ENCODE measurements around the gene DENND4A.

The DENND4A gene

GRCh38 chr15:65730549-65731172, 61.4 kb downstream of the DENND4A start:
- H3K27me3 Mint-ChIP-seq = no peaks in the 10 kb centered on the region
- no peak for DNase-seq
- ATAC-seq = no peak
- peaks cover 2% of the 10 kb centered on the region for H3K4me1 Mint-ChIP-seq
- no peak overlapping the region for H3K4me3 Mint-ChIP-seq
- H3K27ac Mint-ChIP-seq = no peak overlapping the region
- H3K36me3 Mint-ChIP-seq (ENCODE audit: low read depth) = peaks cover 41% of the 10 kb centered on the region
- no peaks in the 10 kb centered on the region for H3K9me3 Mint-ChIP-seq

- Mint-ChIP-seq H3K4me3 (no peak overlapping the region), H3K27me3 (no peaks in the 10 kb centered on the region), H3K27ac (no peak overlapping the region), H3K36me3 (ENCODE audit: low read depth) (peaks cover 40% of the 10 kb centered on the region), H3K4me1 (no peaks in the 10 kb centered on the region), H3K9me3 (no peaks in the 10 kb centered on the region)
- DNase-seq (no peak), ATAC-seq (no peak)
Measured at GRCh38 chr15:65724464-65725215, 67.5 kb downstream of the DENND4A start.

GRCh38 chr15:65723876-65724275, 68.2 kb downstream of the DENND4A start:
- Mint-ChIP-seq H3K27me3 (no peaks in the 10 kb centered on the region), H3K4me3 (no peak overlapping the region), H3K36me3 (ENCODE audit: low read depth) (peaks cover 41% of the 10 kb centered on the region), H3K9me3 (no peaks in the 10 kb centered on the region), H3K27ac (no peak overlapping the region), H3K4me1 (no peaks in the 10 kb centered on the region)
- DNase-seq (no peak), ATAC-seq (no peak)

- H3K9me3 Mint-ChIP-seq = no peaks in the 10 kb centered on the region
- no peak for ATAC-seq
Measured at GRCh38 chr15:65722191-65722590, 69.9 kb downstream of the DENND4A start.

GRCh38 chr15:65712415-65712814, 79.7 kb downstream of the DENND4A start:
- Mint-ChIP-seq H3K4me1 (no peaks in the 10 kb centered on the region), H3K9me3 (no peaks in the 10 kb centered on the region), H3K4me3 (no peak overlapping the region), H3K27me3 (no peaks in the 10 kb centered on the region), H3K27ac (peak overlapping the region; percentile 16), H3K36me3 (ENCODE audit: low read depth) (peaks cover 46% of the 10 kb centered on the region)
- ATAC-seq (no peak), DNase-seq (no peak)

More at GRCh38 chr15:65722191-65722590, 69.9 kb downstream of the DENND4A start:
- Mint-ChIP-seq H3K36me3 (ENCODE audit: low read depth) (peaks cover 48% of the 10 kb centered on the region), H3K27ac (no peak overlapping the region), H3K4me3 (no peak overlapping the region), H3K27me3 (no peaks in the 10 kb centered on the region), H3K4me1 (no peaks in the 10 kb centered on the region)
- DNase-seq = no peak

- H3K4me3 Mint-ChIP-seq = no peak overlapping the region
Measured at GRCh38 chr15:65695081-65695480, 97.0 kb downstream of the DENND4A start.

GRCh38 chr15:65690778-65691177, 101.3 kb downstream of the DENND4A start:
- Mint-ChIP-seq H3K27ac (no peak overlapping the region), H3K27me3 (no peaks in the 10 kb centered on the region), H3K4me3 (no peak overlapping the region), H3K36me3 (ENCODE audit: low read depth) (peaks cover 78% of the 10 kb centered on the region), H3K4me1 (peaks cover 10% of the 10 kb centered on the region), H3K9me3 (no peaks in the 10 kb centered on the region)
- DNase-seq = no peak
- no peak for ATAC-seq

More at GRCh38 chr15:65695081-65695480, 97.0 kb downstream of the DENND4A start:
- no peak for ATAC-seq
- peaks cover 58% of the 10 kb centered on the region for H3K36me3 Mint-ChIP-seq (ENCODE audit: low read depth)
- H3K27ac Mint-ChIP-seq = no peak overlapping the region
- H3K9me3 Mint-ChIP-seq = no peaks in the 10 kb centered on the region
- no peaks in the 10 kb centered on the region for H3K4me1 Mint-ChIP-seq
- no peak for DNase-seq
- no peaks in the 10 kb centered on the region for H3K27me3 Mint-ChIP-seq

- Mint-ChIP-seq H3K9me3 (no peaks in the 10 kb centered on the region), H3K36me3 (ENCODE audit: low read depth) (peaks cover 82% of the 10 kb centered on the region), H3K4me3 (no peak overlapping the region), H3K4me1 (peaks cover 10% of the 10 kb centered on the region), H3K27me3 (no peaks in the 10 kb centered on the region), H3K27ac (no peak overlapping the region)
- ATAC-seq (no peak), DNase-seq (no peak)
Measured at GRCh38 chr15:65690173-65690572, 101.9 kb downstream of the DENND4A start.

- H3K4me3 Mint-ChIP-seq = no peak overlapping the region
- peaks cover 77% of the 10 kb centered on the region for H3K36me3 Mint-ChIP-seq (ENCODE audit: low read depth)
- no peaks in the 10 kb centered on the region for H3K27me3 Mint-ChIP-seq
- ATAC-seq (no peak), DNase-seq (no peak)
- no peak overlapping the region for H3K27ac Mint-ChIP-seq
- no peaks in the 10 kb centered on the region for H3K9me3 Mint-ChIP-seq
- peaks cover 14% of the 10 kb centered on the region for H3K4me1 Mint-ChIP-seq
Measured at GRCh38 chr15:65688462-65688861, 103.6 kb downstream of the DENND4A start.

GRCh38 chr15:65682404-65682911, 109.6 kb downstream of the DENND4A start:
- Mint-ChIP-seq H3K4me1 (peaks cover 13% of the 10 kb centered on the region), H3K4me3 (no peak overlapping the region), H3K36me3 (ENCODE audit: low read depth) (peaks cover 33% of the 10 kb centered on the region), H3K9me3 (no peaks in the 10 kb centered on the region), H3K27ac (no peak overlapping the region), H3K27me3 (no peaks in the 10 kb centered on the region)
- no peak for ATAC-seq
- no peak for DNase-seq

- Mint-ChIP-seq H3K36me3 (ENCODE audit: low read depth) (peaks cover 18% of the 10 kb centered on the region), H3K4me3 (no peak overlapping the region), H3K27me3 (no peaks in the 10 kb centered on the region), H3K9me3 (no peaks in the 10 kb centered on the region), H3K27ac (no peak overlapping the region), H3K4me1 (peaks cover 13% of the 10 kb centered on the region)
- ATAC-seq (no peak), DNase-seq (no peak)
Measured at GRCh38 chr15:65680544-65680943, 111.5 kb downstream of the DENND4A start.

- DNase-seq (no peak), ATAC-seq (no peak)
- Mint-ChIP-seq H3K4me1 (no peaks in the 10 kb centered on the region), H3K4me3 (no peak overlapping the region), H3K27ac (no peak overlapping the region), H3K9me3 (no peaks in the 10 kb centered on the region), H3K27me3 (no peaks in the 10 kb centered on the region), H3K36me3 (ENCODE audit: low read depth) (peaks cover 21% of the 10 kb centered on the region)
Measured at GRCh38 chr15:65676123-65676522, 116.0 kb downstream of the DENND4A start.

GRCh38 chr15:65675551-65675950, 116.5 kb downstream of the DENND4A start:
- peak overlapping the region; percentile 29 for H3K27ac Mint-ChIP-seq
- no peak overlapping the region for H3K4me3 Mint-ChIP-seq
- H3K9me3 Mint-ChIP-seq = no peaks in the 10 kb centered on the region
- no peaks in the 10 kb centered on the region for H3K4me1 Mint-ChIP-seq
- peaks cover 23% of the 10 kb centered on the region for H3K36me3 Mint-ChIP-seq (ENCODE audit: low read depth)
- no peak for DNase-seq
- no peak for ATAC-seq
- no peaks in the 10 kb centered on the region for H3K27me3 Mint-ChIP-seq

GRCh38 chr15:65666257-65666656, 125.8 kb downstream of the DENND4A start:
- ATAC-seq (no peak), DNase-seq (no peak)
- Mint-ChIP-seq H3K4me3 (no peak overlapping the region), H3K4me1 (no peaks in the 10 kb centered on the region), H3K27ac (peak overlapping the region; percentile 59), H3K9me3 (no peaks in the 10 kb centered on the region), H3K36me3 (ENCODE audit: low read depth) (peaks cover 53% of the 10 kb centered on the region), H3K27me3 (no peaks in the 10 kb centered on the region)

- peaks cover 41% of the 10 kb centered on the region for H3K36me3 Mint-ChIP-seq (ENCODE audit: low read depth)
- no peak overlapping the region for H3K27ac Mint-ChIP-seq
- no peaks in the 10 kb centered on the region for H3K27me3 Mint-ChIP-seq
- no peaks in the 10 kb centered on the region for H3K9me3 Mint-ChIP-seq
- ATAC-seq = no peak
- no peak for DNase-seq
- no peak overlapping the region for H3K4me3 Mint-ChIP-seq
- no peaks in the 10 kb centered on the region for H3K4me1 Mint-ChIP-seq
Measured at GRCh38 chr15:65663521-65663920, 128.6 kb downstream of the DENND4A start.
